Prostate gland (tissue), 2 donors: Measurements from ENCODE around the gene CLDN7.

Experiments
- CTCF ChIP-seq, 4 experiments: fragments of 200-600 bp in 2 of 4; fragments of 450-650 bp in 2 of 4; sonication (generic) in 2 of 4; IDR thresholded peaks; 1 replicate in 3 of 4; 2 replicates in 1 of 4; pipeline ENCODE4 v1.5.1; 2016 to 2019; ENCODE audit warnings: antibody characterized with exemption in 4 of 4, mild to moderate bottlenecking in 2 of 4, moderate library complexity in 2 of 4
- POLR2A ChIP-seq: fragments of 450-650 bp; IDR thresholded peaks from one replicate; pipeline ENCODE4 v1.6.1; 2016; ENCODE audit warnings: antibody characterized with exemption, mild to moderate bottlenecking
- POLR2AphosphoS5 ChIP-seq: sonication (generic); formaldehyde crosslinking; IDR thresholded peaks from one replicate; pipeline ENCODE4 v1.6.1; 2017; ENCODE audit warnings: antibody characterized with exemption

DNA sequence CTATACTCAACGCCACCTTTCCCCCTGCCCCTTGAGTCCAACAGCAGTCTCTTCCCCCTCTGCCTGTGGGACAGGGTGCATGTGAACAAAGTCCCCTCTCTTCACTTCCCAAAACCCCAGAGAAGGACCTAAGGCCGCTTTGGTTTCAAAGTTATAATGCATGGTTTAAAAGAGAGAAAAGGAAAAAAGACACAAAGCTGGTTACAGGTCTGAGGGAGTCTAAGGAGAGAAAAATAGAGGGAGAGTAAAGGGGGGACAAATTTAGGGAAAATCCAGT, 18.9 kb downstream of the CLDN7 start:
- no peak for TF ChIP-seq POLR2AphosphoS5
- TF ChIP-seq CTCF (IDR thresholded peaks at IDR 0.05), result no peak
- no peak for TF ChIP-seq POLR2A
